Activated CD4-positive, CD25-positive, alpha-beta regulatory T cell treated with anti-CD3 and anti-CD28 coated beads, Interleukin-2, amount 50 U/mL, for 16 hours (primary cell): ENCODE measurements around the gene MYO5C.
"Not testable (repeated sequence)": the region's sequence is repeated elsewhere in the genome, so short reads cannot be mapped to it uniquely, and the experiment has no call there.

Source experiments
- DNase-seq: peaks from one replicate; pipeline ENCODE4 v3.0.0-alpha.2; 2020; ENCODE audit warnings: low read depth, low spot score

Gene MYO5C

DNA sequence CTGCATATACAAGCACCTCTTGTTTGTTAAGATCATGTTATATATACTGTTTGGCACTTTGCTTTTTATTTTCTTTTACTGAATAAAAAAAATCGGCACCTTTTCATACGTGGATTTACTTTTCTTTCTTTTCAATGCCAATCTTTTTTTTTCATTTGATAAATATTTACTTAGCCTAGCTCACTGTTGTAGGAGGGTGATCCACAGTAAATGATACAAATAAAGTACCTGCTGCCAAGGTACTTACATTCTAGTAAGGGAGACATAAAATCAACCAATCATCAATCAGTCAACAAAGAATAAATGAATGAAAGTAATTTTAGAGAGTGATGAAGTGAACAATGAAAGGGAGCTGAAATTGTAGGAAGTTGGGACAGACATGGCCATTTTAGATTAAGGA is 122.7 kb downstream of the MYO5C start:
- DNase-seq = no peak

GRCh38 chr15:52171807-52172206 is 123.8 kb downstream of the MYO5C start:
- no peak for DNase-seq

DNA sequence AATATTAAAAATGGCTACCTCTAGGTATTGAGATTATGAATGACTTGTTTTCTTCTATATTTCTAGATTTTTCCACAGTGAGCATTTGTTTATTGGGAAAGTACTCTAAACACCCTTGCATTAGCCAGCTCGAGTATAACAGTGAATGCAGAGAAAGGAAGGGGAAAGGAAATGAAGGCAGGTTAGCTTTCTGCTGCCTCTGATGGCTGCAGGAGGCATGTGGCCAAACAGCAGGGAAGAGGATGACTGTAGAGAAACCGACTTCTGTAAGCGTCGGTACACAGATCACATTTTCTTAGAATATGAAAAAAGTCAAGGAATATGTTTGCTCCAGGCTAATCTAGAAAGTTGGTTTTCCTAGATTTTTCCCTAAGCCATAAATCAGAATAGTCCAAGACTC is 124.2 kb downstream of the MYO5C start:
- DNase-seq = no peak

GRCh38 chr15:52170199-52170598 is 125.4 kb downstream of the MYO5C start:
- not testable (repeated sequence) for DNase-seq

DNA sequence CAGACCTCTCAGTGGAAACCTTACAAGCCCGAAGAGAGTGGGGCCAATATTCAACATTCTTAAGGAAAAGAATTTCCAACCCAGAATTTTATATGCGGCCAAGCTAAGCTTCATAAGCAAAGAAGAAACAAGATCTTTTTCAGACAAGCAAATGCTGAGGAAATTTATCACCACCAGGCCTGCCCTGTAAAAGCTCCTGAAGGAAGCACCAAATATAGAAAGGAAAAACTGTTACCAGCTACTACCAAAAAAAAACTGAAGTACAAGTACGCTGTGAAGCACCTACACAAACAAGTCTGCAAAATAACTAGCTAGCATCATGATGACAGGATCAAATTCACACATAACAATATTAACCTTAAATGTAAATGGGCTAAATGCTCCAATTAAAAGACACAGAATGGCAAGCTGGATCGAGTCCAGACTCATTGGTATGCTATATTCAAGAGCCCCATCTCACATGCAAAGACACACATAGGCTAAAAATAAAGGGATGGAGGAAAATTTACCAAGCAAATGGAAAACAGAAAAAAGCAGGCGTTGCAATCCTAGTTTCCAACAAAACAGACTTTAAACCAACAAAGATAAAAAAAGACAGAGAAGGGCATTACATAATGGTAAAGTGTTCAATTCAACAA is 130.0 kb downstream of the MYO5C start:
- not testable (repeated sequence) for DNase-seq

DNA sequence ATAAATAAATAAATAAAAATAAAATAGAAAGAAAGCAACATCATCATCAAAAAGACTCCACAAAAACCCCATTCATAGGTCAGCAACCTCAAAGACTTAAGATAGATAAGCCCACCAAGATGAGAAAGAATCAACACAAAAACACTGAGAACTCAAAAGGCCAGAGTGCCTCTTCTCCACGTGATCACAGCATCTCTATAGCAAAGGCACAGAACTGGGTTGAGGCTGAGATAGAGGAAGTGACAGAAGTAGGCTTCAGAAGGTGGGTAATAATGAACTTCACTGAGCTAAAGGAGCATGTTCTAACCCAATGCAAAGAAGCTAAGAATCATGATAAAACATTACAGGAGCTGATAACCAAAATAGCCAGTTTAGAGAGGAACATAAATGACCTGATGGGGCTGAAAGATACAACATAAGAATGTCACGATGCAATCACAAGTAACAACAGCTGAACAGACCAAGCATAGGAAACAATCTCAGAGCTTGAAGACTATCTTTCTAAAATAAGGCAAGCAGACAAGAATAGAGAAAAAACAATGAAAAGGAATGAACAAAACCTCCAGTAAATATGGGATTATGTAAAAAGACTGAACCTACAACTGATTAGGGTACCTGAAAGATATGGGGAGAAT is 130.9 kb downstream of the MYO5C start:
- DNase-seq = no peak

DNA sequence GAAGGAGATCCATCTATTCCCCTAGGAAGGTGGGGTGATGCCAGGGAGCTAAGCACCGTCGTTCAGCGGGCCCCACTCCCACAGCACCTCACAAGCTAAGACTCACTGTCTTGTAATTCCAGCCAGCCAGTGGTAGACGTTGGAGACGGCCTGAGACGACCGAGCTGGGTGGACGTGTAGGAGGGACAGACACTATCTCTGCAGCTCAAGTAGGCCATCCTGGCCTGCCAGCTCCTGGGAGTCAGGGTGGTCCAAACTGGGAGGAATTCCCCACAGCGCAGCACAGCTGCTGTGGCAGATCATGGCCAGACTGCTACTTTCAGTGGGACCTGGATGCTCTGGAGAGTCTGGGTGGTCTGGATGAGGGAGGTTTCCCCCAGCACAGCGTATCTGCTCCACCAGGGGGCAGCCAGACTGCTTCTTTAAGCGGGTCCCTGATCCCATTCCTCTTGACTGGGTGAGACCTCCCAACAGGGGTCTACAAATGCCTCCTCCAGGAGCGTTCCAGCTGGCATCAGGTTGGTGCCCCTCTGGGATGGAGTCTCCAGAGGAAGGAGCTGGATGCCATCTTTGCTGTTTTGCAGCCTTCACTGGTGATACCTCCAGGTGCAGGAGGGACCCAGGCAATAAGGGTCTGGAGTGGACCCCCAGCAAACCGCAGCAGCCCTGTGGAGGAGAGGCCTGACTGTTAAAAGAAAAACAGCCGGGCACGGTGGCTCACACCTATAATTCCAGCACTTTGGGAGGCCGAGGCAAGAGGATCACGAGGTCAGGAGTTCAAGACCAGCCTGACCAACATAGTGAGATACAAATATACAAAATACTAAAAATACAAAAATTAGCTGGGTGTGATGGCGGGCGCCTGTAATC is 132.0 kb downstream of the MYO5C start:
- no peak for DNase-seq

DNA sequence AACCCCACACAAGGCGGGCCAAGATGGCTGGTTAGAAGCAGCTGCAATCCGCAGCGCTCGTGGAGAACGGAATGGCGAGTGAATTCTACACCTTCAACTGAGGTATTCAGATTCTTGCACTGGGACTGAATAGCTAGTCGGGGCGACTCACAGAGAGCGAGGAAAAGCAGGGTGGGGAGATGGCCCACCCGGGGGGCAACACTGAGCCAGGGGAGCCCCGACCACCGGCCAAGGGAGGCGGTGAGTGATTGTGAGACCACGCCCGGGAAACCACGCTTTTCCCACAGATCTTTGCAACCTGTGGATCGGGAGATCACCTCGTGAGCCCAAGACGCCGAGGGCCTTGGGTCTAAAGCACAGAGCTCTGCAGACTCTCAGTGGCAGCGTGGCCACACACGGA is 132.7 kb downstream of the MYO5C start:
- no peak for DNase-seq

DNA sequence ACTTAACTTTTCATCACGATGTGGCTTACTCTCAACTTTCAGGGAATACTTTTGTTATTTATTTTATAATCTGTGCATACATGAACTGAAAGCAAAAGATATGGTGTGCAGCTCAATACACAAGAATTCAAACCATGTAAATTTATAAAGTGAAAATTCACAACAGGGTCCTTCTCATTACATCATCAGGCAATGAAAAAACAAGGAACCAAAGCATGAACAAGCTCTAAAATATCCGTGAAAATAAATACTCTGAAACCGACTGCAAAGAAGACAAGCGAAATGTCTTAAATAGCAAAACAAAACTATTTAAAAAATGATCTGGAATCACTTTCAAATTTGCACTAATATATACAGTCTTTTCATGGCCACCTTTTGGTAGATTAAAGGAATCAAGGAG is 133.3 kb downstream of the MYO5C start:
- DNase-seq = no peak

DNA sequence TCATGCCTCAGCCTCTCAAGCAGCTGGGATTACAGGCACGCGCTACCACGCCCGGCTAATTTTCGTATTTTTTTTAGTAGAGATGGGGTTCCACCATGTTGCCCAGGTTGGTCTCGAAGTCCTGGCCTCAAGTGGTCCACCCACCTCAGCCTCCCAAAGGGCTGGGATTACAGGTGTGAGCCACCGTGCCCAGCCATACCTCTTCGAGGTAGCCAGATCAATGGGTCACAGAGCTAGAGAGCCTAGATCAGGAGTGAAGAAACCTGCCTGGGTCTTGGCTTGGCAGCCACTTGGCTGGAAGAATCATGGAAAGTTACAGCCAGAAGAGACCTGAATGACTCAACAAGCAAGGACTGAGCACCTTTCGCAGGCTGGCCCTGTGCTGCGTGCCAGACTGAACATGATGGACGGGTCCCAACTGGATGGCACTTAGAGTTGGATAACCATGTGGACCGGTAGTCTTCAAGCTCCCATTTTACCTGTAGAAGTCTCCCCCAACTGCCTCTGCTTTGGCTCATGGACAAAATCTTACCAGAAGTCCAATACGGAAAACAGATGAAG is 134.1 kb downstream of the MYO5C start:
- DNase-seq = no peak

- DNase-seq = no peak
Observed at GRCh38 chr15:52159645-52160044, 136.0 kb downstream of the MYO5C start.

DNA sequence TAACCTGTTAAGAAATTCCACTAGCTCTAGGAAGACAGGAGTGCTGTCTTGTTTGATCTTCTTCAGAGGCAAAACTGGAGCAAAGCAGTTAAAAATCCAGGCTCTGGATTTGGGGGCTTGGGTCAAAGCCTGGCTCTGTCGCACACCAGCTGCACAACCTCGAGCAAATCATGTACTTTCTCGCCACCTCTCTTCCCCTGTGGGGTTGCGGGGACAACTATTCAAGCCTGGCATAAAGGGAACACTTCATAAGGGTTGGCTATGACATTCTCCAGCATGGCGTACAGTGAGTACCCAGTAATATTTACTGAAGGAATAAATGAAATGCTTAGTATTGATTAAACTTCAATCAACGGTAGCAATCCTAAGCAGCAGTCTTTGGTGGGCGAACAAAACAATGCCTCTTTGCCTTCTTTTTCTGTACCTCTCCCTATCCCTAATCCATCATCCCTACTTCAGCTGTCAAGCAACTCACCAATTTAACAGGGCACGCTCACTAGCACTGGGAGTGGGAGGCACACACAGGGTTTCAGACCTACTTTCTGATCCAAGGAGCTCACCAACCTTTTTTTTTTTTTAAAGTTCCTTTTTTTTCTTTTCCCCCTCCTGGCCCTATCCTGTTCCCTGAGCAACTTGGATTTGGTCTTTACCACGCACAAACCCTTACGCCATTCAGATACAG is 137.4 kb downstream of the MYO5C start:
- DNase-seq = no peak

DNA sequence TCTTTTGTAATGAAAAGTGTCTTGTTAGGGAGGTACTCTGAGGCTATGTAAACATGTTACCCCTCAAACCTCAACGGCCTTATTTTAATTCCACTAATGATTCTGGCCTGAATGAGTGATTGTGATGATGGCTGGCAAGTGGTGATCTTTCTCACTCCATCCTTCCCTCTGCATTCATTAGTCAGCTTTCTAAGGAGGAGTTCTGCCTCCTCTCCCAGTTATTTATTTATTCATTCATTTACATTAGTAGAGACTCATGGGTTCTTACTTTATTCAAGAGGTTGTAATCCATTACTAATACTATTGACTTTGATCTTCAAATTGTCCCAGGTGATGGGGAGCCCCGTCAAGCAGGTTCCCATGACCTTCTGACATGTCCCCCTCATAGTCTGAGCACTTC is 139.7 kb downstream of the MYO5C start:
- DNase-seq = no peak

GRCh38 chr15:52154896-52155865 is 140.4 kb downstream of the MYO5C start:
- no peak for DNase-seq

DNA sequence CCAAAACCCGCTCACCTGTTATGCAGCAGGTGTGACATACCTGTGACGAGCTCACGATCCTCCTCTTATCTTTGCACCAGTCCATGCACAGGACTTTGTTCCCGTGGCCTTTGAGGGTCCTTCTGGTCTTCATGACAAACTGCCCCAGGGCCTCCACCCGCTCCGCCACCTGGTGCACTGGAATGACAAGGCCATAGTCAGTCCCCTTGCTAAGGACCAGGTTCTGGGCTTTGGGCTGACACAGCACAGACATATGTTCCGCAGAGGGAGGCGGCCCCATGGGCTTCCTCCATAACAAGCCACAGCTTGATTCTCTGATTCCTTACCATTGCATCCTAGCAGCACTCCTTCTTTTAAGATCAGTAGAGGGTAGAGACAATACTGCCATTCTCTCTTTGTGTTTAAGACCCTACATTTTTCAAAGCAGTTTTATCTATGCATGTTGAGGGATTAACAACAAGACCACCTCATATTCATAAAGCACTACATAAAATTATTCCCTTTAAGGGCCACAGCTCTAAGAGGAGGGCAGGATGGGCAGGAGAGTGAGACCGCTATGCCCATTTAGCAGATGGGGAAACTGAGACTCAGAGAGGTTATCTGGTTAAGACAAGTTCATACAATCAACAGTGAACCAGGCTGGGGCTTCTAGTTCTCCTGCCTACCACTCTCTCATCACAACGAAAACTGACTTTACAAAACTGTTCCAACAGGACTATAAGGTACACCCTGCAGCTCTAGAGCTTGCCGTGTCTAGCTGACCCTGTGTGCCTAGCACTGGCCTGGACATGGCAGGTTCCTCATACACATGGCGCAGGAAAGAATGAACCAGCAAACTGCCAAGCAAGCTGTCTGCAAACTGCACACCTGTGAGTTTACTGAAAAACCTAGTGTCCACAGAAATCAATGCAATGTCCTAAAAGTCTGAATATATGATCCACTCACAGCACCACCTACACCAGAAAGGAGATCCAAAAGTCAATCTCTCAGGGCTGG is 141.4 kb downstream of the MYO5C start:
- DNase-seq = no peak

GRCh38 chr15:52151353-52151752 is 144.3 kb downstream of the MYO5C start:
- DNase-seq = no peak

GRCh38 chr15:52150871-52151270 is 144.7 kb downstream of the MYO5C start:
- DNase-seq = no peak

- DNase-seq = no peak
Observed at GRCh38 chr15:52150043-52150825, 145.4 kb downstream of the MYO5C start.

- DNase-seq = no peak
Observed at GRCh38 chr15:52148403-52148802, 147.2 kb downstream of the MYO5C start.
